Mucosa of rectum (tissue), 2 donors: ENCODE data around the gene ATP11A.

Source experiments
- H3K27ac ChIP-seq, 2 donors: one replicate each; pipeline ENCODE4 v1.7.0; 2013; ENCODE audit warnings: inconsistent platforms in 2 of 2, low read depth in 2 of 2, low read length in 2 of 2
- H3K27me3 ChIP-seq, 2 donors: one replicate each; pipeline ENCODE4 v1.7.0; 2013; ENCODE audit warnings: low read length in 2 of 2; ENCODE audit not compliant: control insufficient read depth in 2 of 2, insufficient read depth in 2 of 2
- H3K36me3 ChIP-seq, 2 donors: one replicate each; pipeline ENCODE4 v1.7.0; 2013; ENCODE audit warnings: low read length in 2 of 2; ENCODE audit not compliant: control insufficient read depth in 2 of 2, insufficient read depth in 2 of 2
- H3K4me1 ChIP-seq, 2 donors: one replicate each; pipeline ENCODE4 v1.7.0; 2013; ENCODE audit warnings: low read length in 2 of 2, mild to moderate bottlenecking in 1 of 2; ENCODE audit not compliant: control insufficient read depth in 2 of 2, insufficient read depth in 2 of 2
- H3K4me3 ChIP-seq, 2 donors: one replicate each; pipeline ENCODE4 v1.7.0; 2013; ENCODE audit warnings: low read length in 2 of 2
- H3K9ac ChIP-seq, 2 donors: one replicate each; pipeline ENCODE4 v1.7.0; 2013; ENCODE audit warnings: low read length in 2 of 2, low read depth in 1 of 2, mild to moderate bottlenecking in 1 of 2
- H3K9me3 ChIP-seq, 2 donors: one replicate each; pipeline ENCODE4 v1.7.0; 2013; ENCODE audit warnings: low read length in 2 of 2; ENCODE audit not compliant: control insufficient read depth in 2 of 2
- donor health status: healthy.
- donor health status: Normal muscosa, but diverticular disease.

The ATP11A gene

GRCh38 chr13:112808377-112809140, 118.7 kb downstream of the ATP11A start:
- H3K9me3 ChIP-seq, result no peaks in the 10 kb centered on the region
- H3K4me3 ChIP-seq, result no peak overlapping the region
- no peak overlapping the region for H3K9ac ChIP-seq
- H3K4me1 ChIP-seq, result no peaks in the 10 kb centered on the region
- no peaks in the 10 kb centered on the region for H3K27me3 ChIP-seq
- no peak overlapping the region for H3K27ac ChIP-seq
- H3K36me3 ChIP-seq, result peaks cover 0 to 10% of the 10 kb centered on the region in 2 donors

- Histone ChIP-seq H3K27ac (no peak overlapping the region), H3K9me3 (no peaks in the 10 kb centered on the region), H3K4me1 (no peaks in the 10 kb centered on the region), H3K4me3 (no peak overlapping the region), H3K27me3 (no peaks in the 10 kb centered on the region), H3K9ac (no peak overlapping the region), H3K36me3 (peaks cover 0 to 10% of the 10 kb centered on the region in 2 donors)
Measured at GRCh38 chr13:112809332-112810315, 119.8 kb downstream of the ATP11A start.

DNA sequence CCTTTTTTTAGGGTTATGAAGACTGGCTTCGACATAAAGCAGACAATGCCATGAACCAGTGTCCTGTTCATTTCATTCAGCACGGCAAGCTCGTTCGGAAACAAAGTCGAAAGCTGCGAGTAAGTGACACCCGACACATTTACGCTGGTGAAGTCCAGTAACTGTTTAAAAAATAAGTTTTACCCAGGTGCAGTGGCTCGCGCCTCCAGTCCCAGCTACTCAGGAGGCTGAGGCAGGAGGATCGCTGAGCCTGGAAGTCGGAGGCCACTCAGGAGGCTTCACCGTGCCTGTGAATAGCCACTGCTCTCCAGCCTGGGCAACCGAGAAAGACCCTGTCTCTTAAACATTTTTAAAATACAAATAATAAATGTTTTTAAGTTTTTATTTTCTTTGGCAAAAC, 120.8 kb downstream of the ATP11A start:
- Histone ChIP-seq H3K4me1 (no peaks in the 10 kb centered on the region), H3K4me3 (no peak overlapping the region), H3K27ac (no peak overlapping the region), H3K9me3 (no peaks in the 10 kb centered on the region), H3K27me3 (no peaks in the 10 kb centered on the region), H3K36me3 (peaks cover 0 to 10% of the 10 kb centered on the region in 2 donors), H3K9ac (no peak overlapping the region)

- Histone ChIP-seq H3K9ac (no peak overlapping the region), H3K36me3 (peaks cover 0 to 5% of the 10 kb centered on the region in 2 donors), H3K9me3 (no peaks in the 10 kb centered on the region), H3K4me3 (no peak overlapping the region), H3K27ac (no peak overlapping the region), H3K4me1 (no peaks in the 10 kb centered on the region), H3K27me3 (no peaks in the 10 kb centered on the region)
Measured at GRCh38 chr13:112812306-112813055, 122.6 kb downstream of the ATP11A start.

- no peak overlapping the region for H3K9ac ChIP-seq
- H3K36me3 ChIP-seq, result peaks cover 0 to 5% of the 10 kb centered on the region in 2 donors
- H3K4me3 ChIP-seq, result no peak overlapping the region
- no peaks in the 10 kb centered on the region for H3K4me1 ChIP-seq
- no peaks in the 10 kb centered on the region for H3K9me3 ChIP-seq
- H3K27ac ChIP-seq, result no peak overlapping the region
- no peaks in the 10 kb centered on the region for H3K27me3 ChIP-seq
Measured at GRCh38 chr13:112813552-112813951, 123.7 kb downstream of the ATP11A start.

DNA sequence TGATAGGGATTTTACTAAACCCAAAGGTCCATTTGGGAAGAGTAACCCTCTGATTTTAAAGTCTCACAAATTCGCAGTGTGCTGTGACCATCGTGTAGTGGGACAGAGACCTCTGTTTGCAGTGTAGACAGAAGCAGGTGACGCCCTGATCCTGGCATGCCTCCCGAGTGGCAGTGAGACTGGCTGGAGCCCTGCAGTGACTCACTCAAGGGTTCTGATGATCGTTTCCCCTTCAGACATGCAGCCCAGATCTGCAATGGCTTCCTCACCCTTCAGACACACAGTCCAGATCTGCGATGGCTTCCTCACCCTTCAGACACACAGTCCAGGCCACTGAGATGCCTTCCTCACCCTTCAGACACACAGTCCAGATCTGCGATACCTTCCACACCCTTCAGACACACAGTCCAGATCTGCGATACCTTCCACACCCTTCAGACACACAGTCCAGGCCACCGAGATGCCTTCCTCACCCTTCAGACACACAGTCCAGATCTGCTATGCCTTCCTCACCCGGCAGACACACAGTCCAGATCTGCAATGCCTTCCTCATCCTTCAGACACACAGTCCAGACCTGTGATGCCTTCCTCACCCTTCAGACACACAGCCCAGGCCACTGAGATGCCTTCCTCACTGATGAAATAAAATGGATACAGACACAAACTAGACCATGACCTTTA, 125.2 kb downstream of the ATP11A start:
- Histone ChIP-seq H3K9ac (no peak overlapping the region), H3K4me1 (no peaks in the 10 kb centered on the region), H3K27ac (no peak overlapping the region), H3K4me3 (no peak overlapping the region), H3K27me3 (no peaks in the 10 kb centered on the region), H3K36me3 (peaks cover 0 to 4% of the 10 kb centered on the region in 2 donors), H3K9me3 (no peaks in the 10 kb centered on the region)

DNA sequence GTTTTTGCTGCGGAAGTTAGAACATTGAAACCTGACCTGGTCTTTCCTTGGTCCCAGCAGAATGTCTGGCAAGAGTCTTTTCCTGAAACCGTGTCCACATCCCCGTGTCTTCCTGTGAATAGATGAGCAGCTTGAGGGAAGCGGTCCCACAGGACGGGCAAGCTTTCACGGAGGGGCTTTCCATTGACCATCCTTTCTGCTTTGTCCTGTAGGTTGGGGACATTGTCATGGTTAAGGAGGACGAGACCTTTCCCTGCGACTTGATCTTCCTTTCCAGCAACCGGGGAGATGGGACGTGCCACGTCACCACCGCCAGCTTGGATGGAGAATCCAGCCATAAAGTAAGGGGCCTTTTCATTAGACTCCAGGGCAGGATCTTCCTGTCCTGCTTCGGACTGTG, 126.0 kb downstream of the ATP11A start:
- Histone ChIP-seq H3K9ac (no peak overlapping the region), H3K4me3 (no peak overlapping the region)

GRCh38 chr13:112818040-112818697, 128.3 kb downstream of the ATP11A start:
- H3K36me3 ChIP-seq, result no peaks in the 10 kb centered on the region
- no peak overlapping the region for H3K4me3 ChIP-seq
- H3K9me3 ChIP-seq, result no peaks in the 10 kb centered on the region

More for the DNA sequence above, 126.0 kb downstream of the ATP11A start:
- Histone ChIP-seq H3K36me3 (no peaks in the 10 kb centered on the region), H3K9me3 (no peaks in the 10 kb centered on the region), H3K27ac (no peak overlapping the region), H3K27me3 (no peaks in the 10 kb centered on the region), H3K4me1 (no peaks in the 10 kb centered on the region)

DNA sequence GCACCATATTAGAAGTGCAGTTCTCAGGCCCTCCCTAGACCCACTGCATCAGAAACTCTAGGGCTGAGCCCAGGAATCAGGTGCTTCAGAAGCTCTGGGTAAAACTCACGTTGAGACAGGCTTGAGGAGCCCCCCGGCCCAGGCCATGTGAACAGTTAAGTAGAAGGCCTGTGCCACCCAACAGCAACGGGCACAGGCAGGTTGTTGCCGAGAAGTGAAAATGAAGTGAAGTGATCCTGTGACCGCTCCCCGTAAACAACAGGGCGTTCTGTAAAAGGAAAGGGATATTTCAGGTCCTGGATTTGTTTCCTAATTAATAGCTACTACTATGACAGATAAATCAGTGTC, 128.8 kb downstream of the ATP11A start:
- H3K9ac ChIP-seq, result no peak overlapping the region
- no peaks in the 10 kb centered on the region for H3K9me3 ChIP-seq
- H3K36me3 ChIP-seq, result no peaks in the 10 kb centered on the region
- H3K27ac ChIP-seq, result no peak overlapping the region
- no peak overlapping the region for H3K4me3 ChIP-seq
- H3K27me3 ChIP-seq, result no peaks in the 10 kb centered on the region
- H3K4me1 ChIP-seq, result no peaks in the 10 kb centered on the region

More at GRCh38 chr13:112818040-112818697, 128.3 kb downstream of the ATP11A start:
- Histone ChIP-seq H3K27ac (no peak overlapping the region), H3K27me3 (no peaks in the 10 kb centered on the region), H3K4me1 (no peaks in the 10 kb centered on the region), H3K9ac (no peak overlapping the region)
